H9 (cell line): ENCODE results near the gene DDRGK1. TPM values are rescaled to one million over a fixed set of nuclear protein-coding genes. Genes with fewer than 3 reads are reported as not detected.

Experiments used
- DNase-seq: peaks from one replicate; pipeline ENCODE4 v3.0.0-alpha.2; 2017
- H2AFZ ChIP-seq: one replicate; pipeline ENCODE4 v1.6.1; 2013; ENCODE audit warnings: mild to moderate bottlenecking, low read length, control low read depth, moderate library complexity
- H2AK5ac ChIP-seq: 2 replicates; pipeline ENCODE4 v1.6.1; 2013; ENCODE audit warnings: low read length, control low read depth, mixed read lengths; ENCODE audit not compliant: insufficient read length
- H2BK120ac ChIP-seq: one replicate; pipeline ENCODE4 v1.6.1; 2013; ENCODE audit warnings: low read depth, mild to moderate bottlenecking, low read length, control low read depth, inconsistent platforms; ENCODE audit not compliant: poor library complexity, severe bottlenecking
- H2BK12ac ChIP-seq: 2 replicates; pipeline ENCODE4 v1.6.1; 2013; ENCODE audit warnings: low read length, control low read depth, mixed read lengths, low read depth; ENCODE audit not compliant: insufficient read length
- H2BK15ac ChIP-seq: 2 replicates; pipeline ENCODE4 v1.6.1; 2013; ENCODE audit warnings: low read depth, low read length, control low read depth
- H2BK20ac ChIP-seq: one replicate; pipeline ENCODE4 v1.6.1; 2013; ENCODE audit warnings: low read depth, mild to moderate bottlenecking, low read length, control low read depth, inconsistent platforms; ENCODE audit not compliant: poor library complexity, severe bottlenecking
- H2BK5ac ChIP-seq: 2 replicates; pipeline ENCODE4 v1.6.1; 2013; ENCODE audit warnings: low read length, control low read depth, mixed read lengths; ENCODE audit not compliant: insufficient read length
- H3K14ac ChIP-seq: 2 replicates; pipeline ENCODE4 v1.6.1; 2013; ENCODE audit warnings: low read length, control low read depth; ENCODE audit not compliant: insufficient read depth
- H3K18ac ChIP-seq: 2 replicates; pipeline ENCODE4 v1.6.1; 2013; ENCODE audit warnings: low read depth, mild to moderate bottlenecking, mixed read lengths, low read length, control low read depth; ENCODE audit not compliant: insufficient read length
- H3K23ac ChIP-seq: 2 replicates; pipeline ENCODE4 v1.6.1; 2013; ENCODE audit warnings: low read length, control low read depth, mixed read lengths, low read depth; ENCODE audit not compliant: insufficient read length
- H3K23me2 ChIP-seq: 2 replicates; pipeline ENCODE4 v1.6.1; 2013; ENCODE audit warnings: low read depth, mild to moderate bottlenecking, mixed read lengths, low read length, control low read depth; ENCODE audit not compliant: insufficient read length, poor library complexity, severe bottlenecking
- H3K27ac ChIP-seq: 2 replicates; pipeline ENCODE4 v1.5.1; 2013; ENCODE audit warnings: low read length, control low read depth, mixed read lengths, low read depth; ENCODE audit not compliant: insufficient read length
- H3K27me3 ChIP-seq: 2 replicates; pipeline ENCODE4 v1.6.1; 2013; ENCODE audit warnings: low read length, control low read depth, inconsistent platforms; ENCODE audit not compliant: insufficient read depth
- H3K4ac ChIP-seq: 2 replicates; pipeline ENCODE4 v1.6.1; 2013; ENCODE audit warnings: low read depth, mild to moderate bottlenecking, control low read depth, inconsistent platforms, low read length, moderate library complexity
- H3K4me1 ChIP-seq: 2 replicates; pipeline ENCODE4 v1.6.1; 2013; ENCODE audit warnings: low read length, control low read depth, inconsistent platforms; ENCODE audit not compliant: insufficient read depth
- H3K4me2 ChIP-seq: 2 replicates; pipeline ENCODE4 v1.6.1; 2013; ENCODE audit warnings: low read length, control low read depth, mixed read lengths; ENCODE audit not compliant: insufficient read length, insufficient read depth
- H3K56ac ChIP-seq: 2 replicates; pipeline ENCODE4 v1.6.1; 2013; ENCODE audit warnings: low read depth, mild to moderate bottlenecking, mixed read lengths, low read length, control low read depth; ENCODE audit not compliant: insufficient read length
- H3K79me1 ChIP-seq: 2 replicates; pipeline ENCODE4 v1.6.1; 2013; ENCODE audit warnings: low read depth, mild to moderate bottlenecking, moderate library complexity, low read length, control low read depth, inconsistent platforms; ENCODE audit not compliant: insufficient read depth, poor library complexity, severe bottlenecking
- H3K79me2 ChIP-seq: 2 replicates; pipeline ENCODE4 v1.6.1; 2013; ENCODE audit warnings: low read length, control low read depth, inconsistent platforms; ENCODE audit not compliant: insufficient read depth
- H3K9ac ChIP-seq: 2 replicates; pipeline ENCODE4 v1.6.1; 2013; ENCODE audit warnings: low read length, control low read depth, mixed read lengths; ENCODE audit not compliant: insufficient read length; ENCODE audit errors: extremely low read depth
- H3K9me3 ChIP-seq: one replicate; pipeline ENCODE4 v1.6.1; 2013; ENCODE audit warnings: low read depth, low read length, inconsistent platforms; ENCODE audit not compliant: control insufficient read depth
- H3T11ph ChIP-seq: one replicate; pipeline ENCODE4 v1.6.1; 2013; ENCODE audit warnings: mild to moderate bottlenecking, low read length, control low read depth, inconsistent platforms
- H4K20me1 ChIP-seq: one replicate; pipeline ENCODE4 v1.6.1; 2013; ENCODE audit not compliant: control insufficient read depth, insufficient read length, insufficient read depth
- H4K5ac ChIP-seq: 2 replicates; pipeline ENCODE4 v1.6.1; 2013; ENCODE audit warnings: low read depth, mild to moderate bottlenecking, mixed read lengths, low read length, control low read depth; ENCODE audit not compliant: insufficient read length
- H4K8ac ChIP-seq: replicated peaks from 2 replicates; pipeline ENCODE4 v1.6.1; 2013; ENCODE audit warnings: low read length, control low read depth, mixed read lengths, low read depth; ENCODE audit not compliant: insufficient read length
- H4K91ac ChIP-seq: 2 replicates; pipeline ENCODE4 v1.6.1; 2013; ENCODE audit warnings: low read depth, mild to moderate bottlenecking, moderate library complexity, mixed read lengths, low read length, control low read depth; ENCODE audit not compliant: insufficient read length
- H3K27ac Mint-ChIP-seq, 3 experiments: 2 replicates in 2 of 3; 3 replicates in 1 of 3; pipeline ENCODE4 v1.8.0; 2020 to 2021; ENCODE audit warnings: mixed read lengths in 3 of 3, mild to moderate bottlenecking in 1 of 3, moderate library complexity in 1 of 3
- H3K27me3 Mint-ChIP-seq: 2 replicates; pipeline ENCODE4 v1.8.0; 2021; ENCODE audit warnings: low read depth, mild to moderate bottlenecking, moderate library complexity, mixed read lengths
- H3K36me3 Mint-ChIP-seq, 3 experiments: 2 replicates in 2 of 3; 3 replicates in 1 of 3; pipeline ENCODE4 v1.8.0; 2020 to 2021; ENCODE audit warnings: low read depth in 3 of 3, mixed read lengths in 3 of 3; ENCODE audit not compliant: insufficient read depth in 1 of 3
- H3K4me1 Mint-ChIP-seq, 2 experiments: 2 replicates each; pipeline ENCODE4 v1.8.0; 2020; ENCODE audit warnings: mixed read lengths in 2 of 2
- H3K4me3 Mint-ChIP-seq, 2 experiments: 2 replicates in 1 of 2; 3 replicates in 1 of 2; pipeline ENCODE4 v1.8.0; 2020 to 2021; ENCODE audit warnings: mild to moderate bottlenecking in 2 of 2, mixed read lengths in 2 of 2, moderate library complexity in 1 of 2
- H3K9me3 Mint-ChIP-seq, 2 experiments: 2 replicates in 1 of 2; 3 replicates in 1 of 2; pipeline ENCODE4 v1.8.0; 2020; ENCODE audit warnings: mild to moderate bottlenecking in 2 of 2, mixed read lengths in 2 of 2, moderate library complexity in 1 of 2
- WGBS: extraction: QIAGEN DNeasy Blood & Tissue Kit; methylation state at CpG from one replicate; pipeline ENCODE4 v1.1.7; 2013; ENCODE audit warnings: missing lambda C conversion rate, low lambda C conversion rate, mixed read lengths; ENCODE audit not compliant: insufficient read length; ENCODE audit errors: extremely low coverage; 5-methylcytosine and 5-hydroxymethylcytosine counted together
- total RNA-seq: library from RNA; stranded (reverse); gene quantifications from 2 replicates; pipeline ENCODE4 v1.2.1, GENCODE V29; 2021
- TF ChIP-seq, protein P1 (sequence below): fragments of 200-600 bp; sonication (generic); conservative IDR thresholded peaks from 3 replicates; pipeline ENCODE4 v1.8.0; 2021; ENCODE audit warnings: antibody characterized with exemption, mild to moderate bottlenecking

Gene DDRGK1
- total RNA-seq, 1 experiment from 2014 or later, result 58.1 TPM

DNA sequence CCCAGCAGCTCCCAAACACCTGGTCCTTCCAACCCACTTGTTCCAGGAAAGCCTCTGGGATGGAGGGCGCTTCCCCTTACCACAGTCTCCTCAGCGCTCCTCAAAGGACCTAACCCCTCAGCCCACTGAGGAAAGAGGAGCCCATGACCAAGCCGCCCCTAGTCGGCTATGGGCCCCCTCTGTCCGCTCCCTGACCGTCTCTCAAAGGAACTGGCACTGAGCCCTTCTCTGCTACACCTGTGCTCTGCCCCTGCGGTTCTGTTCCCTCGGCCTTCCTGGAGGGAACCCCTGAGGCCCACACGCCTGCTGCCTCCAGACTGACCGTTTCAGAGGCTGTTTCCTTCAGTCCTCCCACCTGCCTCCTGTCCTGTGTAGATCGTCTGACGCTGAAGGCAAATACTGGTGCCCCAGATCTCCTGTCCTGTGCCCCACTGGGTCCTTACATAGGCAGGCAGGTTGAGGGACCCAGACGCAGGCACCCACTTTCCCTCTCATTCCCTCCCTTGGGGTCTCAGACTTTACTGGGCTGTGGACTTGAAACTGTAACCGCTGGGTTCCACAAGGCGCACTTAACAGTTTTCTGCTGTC, 36.4 kb upstream of the DDRGK1 start:
- no peaks in the 10 kb centered on the region; a peak in 1 of 5 replicates for H3K9me3 Mint-ChIP-seq
- peaks cover 0 to 5% (median 4%) of the 10 kb centered on the region in 3 experiments; a peak in 1 of 7 replicates for H3K36me3 Mint-ChIP-seq
- H3K4me1 Mint-ChIP-seq, result peaks cover 16 to 22% of the 10 kb centered on the region in 2 experiments
- Histone ChIP-seq H2AFZ (no peak overlapping the region), H3K79me2 (no peaks in the 10 kb centered on the region), H3K56ac (no peak overlapping the region), H2AK5ac (no peak overlapping the region), H3K4ac (no peak overlapping the region), H3K9ac (no peak overlapping the region), H3K4me1 (no peaks in the 10 kb centered on the region; the same call in 1 of the 2 replicates), H3K4me2 (peak overlapping the region; percentile 52), H2BK12ac (no peak overlapping the region), H3T11ph (no peak overlapping the region), H3K23me2 (peaks cover 18% of the 10 kb centered on the region), H3K27ac (no peak overlapping the region), H4K8ac (no peak overlapping the region), H3K23ac (no peak overlapping the region), H3K18ac (no peak overlapping the region), H4K5ac (no peak overlapping the region), H3K9me3 (no peaks in the 10 kb centered on the region), H3K27me3 (peaks cover 18% of the 10 kb centered on the region; the same call in 1 of the 2 replicates), H4K91ac (no peak overlapping the region), H3K79me1 (no peaks in the 10 kb centered on the region), H3K14ac (no peak overlapping the region), H2BK120ac (no peak overlapping the region), H2BK20ac (no peak overlapping the region), H2BK15ac (no peak overlapping the region), H4K20me1 (no peaks in the 10 kb centered on the region), H2BK5ac (no peak overlapping the region)
- TF ChIP-seq, protein P1, sequence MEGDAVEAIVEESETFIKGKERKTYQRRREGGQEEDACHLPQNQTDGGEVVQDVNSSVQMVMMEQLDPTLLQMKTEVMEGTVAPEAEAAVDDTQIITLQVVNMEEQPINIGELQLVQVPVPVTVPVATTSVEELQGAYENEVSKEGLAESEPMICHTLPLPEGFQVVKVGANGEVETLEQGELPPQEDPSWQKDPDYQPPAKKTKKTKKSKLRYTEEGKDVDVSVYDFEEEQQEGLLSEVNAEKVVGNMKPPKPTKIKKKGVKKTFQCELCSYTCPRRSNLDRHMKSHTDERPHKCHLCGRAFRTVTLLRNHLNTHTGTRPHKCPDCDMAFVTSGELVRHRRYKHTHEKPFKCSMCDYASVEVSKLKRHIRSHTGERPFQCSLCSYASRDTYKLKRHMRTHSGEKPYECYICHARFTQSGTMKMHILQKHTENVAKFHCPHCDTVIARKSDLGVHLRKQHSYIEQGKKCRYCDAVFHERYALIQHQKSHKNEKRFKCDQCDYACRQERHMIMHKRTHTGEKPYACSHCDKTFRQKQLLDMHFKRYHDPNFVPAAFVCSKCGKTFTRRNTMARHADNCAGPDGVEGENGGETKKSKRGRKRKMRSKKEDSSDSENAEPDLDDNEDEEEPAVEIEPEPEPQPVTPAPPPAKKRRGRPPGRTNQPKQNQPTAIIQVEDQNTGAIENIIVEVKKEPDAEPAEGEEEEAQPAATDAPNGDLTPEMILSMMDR, result no peak
- no peak for DNase-seq
- H3K4me3 Mint-ChIP-seq, result peak overlapping the region; percentile 88 to 95; a peak in 4 of 5 replicates
- no CpG with 5 or more reads among the region's 15 CpGs for WGBS
- H3K27me3 Mint-ChIP-seq, result peaks cover 66% of the 10 kb centered on the region
- no peak overlapping the region for H3K27ac Mint-ChIP-seq
